ENCODE results near the gene AHRR.
A peak's percentile ranks its signal among the peaks of the same experiment; 100 is the strongest.

DNA sequence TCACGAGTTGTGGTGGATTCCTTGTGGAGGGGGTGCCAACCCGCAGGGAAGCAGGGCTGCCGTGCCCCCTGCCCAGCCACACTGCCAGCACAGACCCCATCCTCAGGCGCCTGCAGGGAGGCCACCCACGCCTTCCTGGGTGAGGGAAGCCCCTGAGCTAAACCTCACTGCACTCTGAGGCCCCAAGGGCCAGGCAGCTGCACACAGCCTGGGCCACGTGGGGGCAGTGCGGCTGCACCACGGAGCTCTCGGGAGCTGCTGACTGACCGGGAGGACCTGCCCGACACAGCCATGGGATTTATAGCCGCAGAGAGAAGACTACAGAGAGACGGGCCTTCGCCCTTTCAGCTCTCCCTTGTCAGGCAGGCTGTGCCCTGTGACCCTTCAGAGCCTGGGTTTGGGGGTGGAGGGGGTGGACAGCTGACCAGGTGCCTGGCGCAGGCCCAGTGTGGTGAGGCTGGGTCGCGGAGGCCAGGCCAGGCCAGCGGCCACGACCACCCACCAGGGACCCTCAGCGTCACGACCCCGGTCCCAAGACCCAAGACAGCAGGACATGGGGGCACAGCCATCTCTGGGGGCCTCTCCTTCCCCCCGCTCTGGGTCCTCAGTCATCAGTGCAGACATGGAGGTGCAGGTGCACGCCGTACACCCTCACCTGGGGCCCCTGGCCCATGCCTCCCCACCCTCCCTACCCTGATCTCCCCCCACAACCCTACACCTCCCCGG is 4.3 kb upstream of the AHRR start:
- TF ChIP-seq RAD21 (IDR thresholded peaks at IDR 0.05; ENCODE audit: low read depth) = peak; percentile 87
- no peak for TF ChIP-seq EP300 (IDR thresholded peaks at IDR 0.05; ENCODE audit: borderline replicate concordance)
- TF ChIP-seq TAF1 (IDR thresholded peaks at IDR 0.05; ENCODE audit: low read depth) = no peak
- TF ChIP-seq, protein P1, sequence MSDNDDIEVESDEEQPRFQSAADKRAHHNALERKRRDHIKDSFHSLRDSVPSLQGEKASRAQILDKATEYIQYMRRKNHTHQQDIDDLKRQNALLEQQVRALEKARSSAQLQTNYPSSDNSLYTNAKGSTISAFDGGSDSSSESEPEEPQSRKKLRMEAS (IDR thresholded peaks at IDR 0.05) = peak; percentile 49; the same call in 1 of the 2 replicates
- no peak for TF ChIP-seq FOXM1 (IDR thresholded peaks at IDR 0.05; ENCODE audit: borderline replicate concordance, low read depth)
